Stomach (tissue), 4 donors: ENCODE data around the gene COX4I2.

Source experiments
- CTCF ChIP-seq, 7 experiments: fragments of 450-650 bp in 4 of 7; fragments of 200-600 bp in 3 of 7; sonication (generic) in 3 of 7; IDR thresholded peaks; one replicate each; pipeline ENCODE4 v1.5.1; 2016 to 2019; ENCODE audit warnings: antibody characterized with exemption in 7 of 7, control low read depth in 2 of 7, mild to moderate bottlenecking in 1 of 7
- POLR2A ChIP-seq, 4 donors: fragments of 450-650 bp; IDR thresholded peaks; one replicate each; pipeline ENCODE4 v1.6.1; 2016; ENCODE audit warnings: antibody characterized with exemption in 4 of 4, control low read depth in 2 of 4, mild to moderate bottlenecking in 1 of 4, moderate library complexity in 1 of 4

- TF ChIP-seq CTCF (IDR thresholded peaks at IDR 0.05) (no peak), POLR2A (IDR thresholded peaks at IDR 0.05) (no peak)
Observed at GRCh38 chr20:31687777-31688176, 50.1 kb downstream of the COX4I2 start.
